Ureter (tissue), 1 donor: Measurements from ENCODE around the gene NPSR1. TPM values are rescaled to one million over a fixed set of nuclear protein-coding genes. Genes with fewer than 3 reads are reported as not detected.
"Not testable (repeated sequence)": the region's sequence is repeated elsewhere in the genome, so short reads cannot be mapped to it uniquely, and the experiment has no call there.

ENCODE experiments used
- DNase-seq: peaks from one replicate; pipeline ENCODE4 v3.0.0-alpha.2; 2020; ENCODE audit warnings: low spot score
- total RNA-seq: library from RNA; stranded (reverse); gene quantifications from one replicate; pipeline ENCODE4 v1.2.4, GENCODE V29; 2023
- donor health status: DM: yes; HTN: yes; CAD: no.

Gene NPSR1
- total RNA-seq, 1 donor from 2014 or later = not detected

- DNase-seq = no peak
Observed at GRCh38 chr7:34758111-34758601, 100.1 kb downstream of the NPSR1 start.

- DNase-seq = no peak
Observed at GRCh38 chr7:34759477-34760125, 101.6 kb downstream of the NPSR1 start.

DNA sequence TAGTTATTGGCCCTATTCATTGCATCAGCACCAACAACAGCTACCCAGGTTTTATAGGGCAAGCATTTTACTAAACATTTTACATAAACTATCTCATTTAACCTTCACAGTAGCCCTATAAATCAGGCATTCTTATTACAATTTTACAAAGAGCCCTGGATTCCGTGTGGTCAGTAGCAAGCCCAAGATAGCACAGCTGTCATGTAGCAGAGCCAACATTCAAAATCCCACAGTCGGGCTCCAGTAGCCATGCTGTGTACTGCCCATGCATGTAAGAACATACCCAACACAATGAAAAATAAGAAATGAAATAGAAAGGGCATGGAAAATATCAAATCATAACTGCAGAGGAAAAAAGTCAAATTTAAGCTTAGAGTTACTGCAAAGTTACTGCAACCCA is 102.3 kb downstream of the NPSR1 start:
- DNase-seq = no peak

GRCh38 chr7:34761206-34761605 is 103.2 kb downstream of the NPSR1 start:
- DNase-seq = no peak

GRCh38 chr7:34761627-34762026 is 103.6 kb downstream of the NPSR1 start:
- DNase-seq = no peak

DNA sequence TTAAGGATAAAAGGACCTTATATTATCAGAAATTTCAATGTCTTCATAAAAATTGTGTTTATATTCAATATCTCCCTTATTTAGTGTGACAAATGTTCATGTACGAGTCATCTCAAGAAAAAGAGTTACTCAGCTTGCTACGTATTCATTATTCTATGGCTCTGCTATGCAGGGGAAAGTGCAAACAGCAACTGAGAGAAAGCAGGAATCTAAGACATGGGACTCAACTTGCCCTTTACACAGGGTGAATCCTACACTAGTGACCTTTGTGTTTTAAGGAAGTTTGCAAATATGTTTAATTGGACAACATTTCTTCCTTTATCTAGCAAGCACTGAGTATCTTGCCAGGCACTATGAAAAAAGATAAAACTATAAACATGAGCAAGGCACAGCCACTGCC is 104.7 kb downstream of the NPSR1 start:
- DNase-seq = no peak

- no peak for DNase-seq
Observed at GRCh38 chr7:34772296-34772938, 114.4 kb downstream of the NPSR1 start.

DNA sequence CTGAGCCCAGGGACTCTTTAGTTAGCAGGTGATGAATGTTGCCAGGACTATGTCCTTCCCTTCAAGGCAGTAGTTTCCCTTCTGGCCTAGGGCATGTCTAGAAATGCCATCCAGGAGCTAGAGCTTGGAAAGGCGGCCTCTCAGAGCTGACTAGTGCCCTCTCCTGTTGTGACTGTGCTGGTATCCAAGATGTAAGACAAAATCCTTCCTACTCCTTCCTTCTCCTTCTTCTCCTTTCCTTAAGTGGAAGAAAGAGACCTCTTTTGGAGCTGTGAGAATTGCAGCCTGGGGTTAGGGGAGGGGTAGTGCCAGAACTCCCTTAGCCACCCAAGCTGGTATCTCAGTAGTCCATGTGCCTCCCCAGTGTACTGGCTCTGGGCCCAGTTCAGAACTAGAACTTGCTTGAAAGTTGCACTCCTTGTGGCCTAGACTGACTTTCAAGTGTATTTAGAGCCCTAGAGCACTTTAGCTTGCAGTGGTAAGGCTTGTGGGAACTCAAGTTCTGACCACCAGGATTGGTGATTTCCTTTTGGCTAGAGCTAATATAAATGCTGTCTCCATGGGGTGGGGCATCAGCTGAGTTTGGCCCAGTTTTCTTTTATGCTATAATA is 118.8 kb downstream of the NPSR1 start:
- no peak for DNase-seq

DNA sequence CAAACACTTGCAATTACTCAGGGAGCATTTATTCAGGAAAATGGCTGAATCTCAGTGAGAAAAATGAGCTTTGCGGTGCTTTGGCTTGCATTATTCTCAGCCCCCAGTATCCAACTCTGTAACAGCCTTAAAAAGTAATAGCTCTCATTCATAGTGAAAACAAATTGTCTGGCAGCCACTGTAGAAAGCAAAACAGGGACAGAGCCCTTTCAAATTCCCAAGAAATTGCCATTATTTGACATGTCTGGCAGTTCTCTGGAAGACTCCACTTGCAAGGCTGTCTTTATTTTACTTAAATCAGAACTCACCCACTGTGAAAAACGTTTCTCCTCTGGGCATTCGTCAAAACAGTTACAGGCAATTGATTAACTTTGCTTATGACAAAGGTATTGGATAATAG is 122.5 kb downstream of the NPSR1 start:
- no peak for DNase-seq

DNA sequence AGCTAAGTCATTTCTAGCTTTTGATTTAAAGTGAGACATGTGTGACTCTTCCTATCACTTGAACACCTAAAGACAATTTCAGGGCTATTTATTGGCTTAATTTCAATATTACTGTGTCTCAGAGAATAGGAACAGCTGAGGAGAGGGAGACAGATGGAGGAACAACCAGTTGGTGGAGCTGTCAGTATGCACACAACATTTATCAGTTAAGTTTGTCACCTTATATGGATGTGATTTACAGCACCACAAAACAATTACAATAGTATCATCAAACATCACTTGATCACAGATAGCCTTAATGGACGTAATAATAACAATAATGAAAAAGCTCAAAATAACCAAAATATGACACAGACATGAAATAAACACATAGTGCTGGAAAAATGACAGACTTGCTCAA is 129.6 kb downstream of the NPSR1 start:
- DNase-seq = no peak

DNA sequence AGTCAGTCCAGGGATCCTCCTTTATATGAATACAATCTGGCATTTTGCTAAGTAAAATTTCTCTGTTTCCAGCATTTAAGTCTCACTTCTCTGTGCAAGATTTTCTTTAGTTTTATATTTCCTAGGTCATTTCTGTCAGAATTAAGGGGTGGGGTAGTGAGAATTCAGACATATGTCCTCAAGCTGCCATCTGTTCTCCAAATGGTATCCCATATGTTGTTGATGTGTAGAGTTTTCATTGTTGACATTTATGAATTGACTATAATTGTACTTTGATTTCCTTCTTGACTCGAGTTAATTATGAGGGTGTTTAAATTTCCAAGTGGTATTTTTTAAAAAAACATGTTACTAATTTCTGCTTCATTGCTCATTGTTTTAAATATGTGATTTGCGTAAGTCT is 148.8 kb downstream of the NPSR1 start:
- no peak for DNase-seq

- DNase-seq = no peak
Observed at GRCh38 chr7:34807548-34808340, 149.7 kb downstream of the NPSR1 start.

DNA sequence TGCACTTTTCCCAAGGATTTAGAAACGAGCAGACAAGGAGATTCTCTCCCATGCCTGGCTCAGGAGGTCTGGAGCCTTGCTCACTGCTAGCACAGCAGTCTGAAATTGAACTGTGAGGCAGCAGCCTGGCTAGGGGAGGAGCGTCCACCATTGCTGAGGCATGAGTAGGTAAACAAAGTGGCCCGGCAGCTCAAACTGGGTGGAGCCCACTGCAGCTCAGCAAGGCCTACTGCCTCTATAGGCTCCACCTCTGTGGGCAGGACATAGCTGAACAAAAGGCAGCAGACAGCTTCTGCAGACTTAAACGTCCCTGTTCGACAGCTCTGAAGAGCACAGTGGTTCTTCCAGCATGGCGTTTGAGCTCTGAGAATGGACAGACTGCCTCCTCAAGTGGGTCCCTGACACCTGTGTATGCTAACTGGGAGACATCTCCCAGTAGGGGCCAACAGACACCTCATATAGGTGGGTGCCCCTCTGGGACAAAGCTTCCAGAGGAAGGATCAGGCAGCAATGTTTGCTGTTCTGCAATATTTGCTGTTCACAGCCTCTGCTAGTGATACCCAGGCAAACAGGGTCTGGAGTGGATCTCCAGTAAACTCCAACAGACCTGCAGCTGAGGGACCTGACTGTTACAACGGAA is 156.3 kb downstream of the NPSR1 start:
- not testable (repeated sequence) for DNase-seq

- DNase-seq = no peak
Observed at GRCh38 chr7:34821932-34822558, 164.0 kb downstream of the NPSR1 start.

GRCh38 chr7:34823650-34824258 is 165.7 kb downstream of the NPSR1 start:
- peak; percentile 66 for DNase-seq

- DNase-seq = no peak
Observed at GRCh38 chr7:34825221-34825620, 167.2 kb downstream of the NPSR1 start.

GRCh38 chr7:34830390-34830789 is 172.4 kb downstream of the NPSR1 start:
- no peak for DNase-seq

DNA sequence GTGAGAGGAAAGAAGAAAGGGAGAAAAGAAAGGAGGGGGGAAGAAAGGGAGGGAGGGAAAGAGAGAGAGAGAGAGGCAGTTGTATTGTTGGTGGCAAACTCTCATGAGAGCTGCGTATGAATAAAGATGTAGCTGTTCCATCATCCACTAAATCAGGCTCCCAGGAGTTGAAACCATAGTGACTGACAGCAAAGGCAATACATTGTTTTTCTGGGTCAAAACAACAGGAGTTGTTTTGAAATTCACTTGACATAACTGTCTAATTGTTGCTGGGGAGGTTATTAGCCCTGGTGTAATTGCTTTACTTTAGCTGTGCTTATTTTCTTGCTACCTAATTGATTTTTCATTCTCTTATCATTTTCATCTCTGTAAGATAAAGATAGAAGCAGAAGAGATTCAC is 173.4 kb downstream of the NPSR1 start:
- DNase-seq = no peak

- no peak for DNase-seq
Observed at GRCh38 chr7:34832020-34832419, 174.0 kb downstream of the NPSR1 start.

- no peak for DNase-seq
Observed at GRCh38 chr7:34835901-34836600, 178.0 kb downstream of the NPSR1 start.
